GM19193 (cell line): ENCODE results near the gene MYO18B.

Experiments used
- POLR2A ChIP-seq: IDR thresholded peaks from 4 replicates; pipeline ENCODE4 v1.6.1; 2011; ENCODE audit not compliant: insufficient read depth, insufficient read length; ENCODE audit errors: extremely low read depth

Gene MYO18B

DNA sequence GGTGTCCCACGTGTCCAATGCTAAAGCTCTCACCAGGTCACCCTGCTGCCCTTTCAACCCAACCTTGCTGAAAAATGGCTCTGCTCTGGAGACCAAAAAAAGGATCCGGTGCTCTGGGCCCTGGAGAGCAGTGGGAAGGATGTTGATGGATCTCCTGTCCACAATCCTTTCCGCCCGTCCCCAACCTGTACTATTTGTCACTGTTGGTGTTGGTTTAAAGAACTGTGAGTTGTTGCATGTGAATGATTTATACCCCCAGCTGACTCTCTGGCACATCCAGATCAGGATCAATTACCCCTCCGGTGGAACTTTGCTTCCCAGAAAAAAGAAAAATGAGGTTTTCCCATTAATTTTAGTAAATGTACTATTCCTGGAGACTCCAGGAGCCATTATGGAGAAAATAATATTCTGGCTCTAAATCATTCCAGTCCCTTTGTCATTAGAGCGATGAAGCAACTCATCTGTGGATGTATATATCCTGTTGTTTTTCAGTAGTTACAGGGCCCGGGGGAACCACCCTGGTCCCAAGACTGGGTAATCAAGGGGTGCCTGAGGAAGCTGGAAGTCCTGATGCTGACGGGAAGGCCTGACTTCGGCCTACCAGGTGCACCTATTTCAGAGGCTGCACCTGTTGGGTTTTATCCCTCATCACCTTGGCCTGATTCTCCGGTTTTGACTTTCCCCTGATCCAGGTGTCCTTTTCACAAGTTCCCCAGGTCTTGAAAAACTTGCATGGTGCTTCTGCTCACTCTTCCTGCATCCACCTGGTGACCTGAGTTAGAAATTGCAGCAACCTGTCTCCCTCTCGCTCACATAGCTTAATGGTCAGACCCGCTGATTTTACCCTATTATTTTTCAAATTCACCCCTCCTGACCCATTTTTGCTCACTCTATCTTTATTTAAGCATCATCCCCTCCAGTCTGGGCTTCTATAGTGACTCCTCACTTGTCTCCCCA is 218.1 kb downstream of the MYO18B start:
- TF ChIP-seq POLR2A, result no peak

- no peak for TF ChIP-seq POLR2A
These were observed 219.7 kb downstream of the MYO18B start for GRCh38 chr22:25961699-25962098.

DNA sequence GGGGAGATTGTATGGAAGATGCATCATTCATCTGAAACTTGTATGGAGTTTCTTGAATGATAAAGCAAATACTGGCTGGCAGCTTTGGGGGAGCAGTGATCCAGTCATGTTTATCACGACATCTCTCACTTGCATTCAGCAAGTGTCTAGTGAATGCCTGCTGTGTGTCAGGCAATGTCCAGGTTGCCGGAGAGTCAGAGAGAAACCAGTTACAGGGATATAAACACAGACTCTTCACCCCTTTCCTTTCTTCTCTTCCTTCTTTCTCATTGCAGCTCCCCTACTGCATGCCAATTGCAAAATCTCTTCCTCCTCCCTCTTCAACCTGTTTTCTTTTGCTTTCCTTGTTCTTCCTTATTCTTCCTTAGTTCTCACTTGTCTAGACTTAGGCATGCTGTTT is 220.7 kb downstream of the MYO18B start:
- no peak for TF ChIP-seq POLR2A

GRCh38 chr22:25964961-25965730 is 223.2 kb downstream of the MYO18B start:
- TF ChIP-seq POLR2A, result no peak

DNA sequence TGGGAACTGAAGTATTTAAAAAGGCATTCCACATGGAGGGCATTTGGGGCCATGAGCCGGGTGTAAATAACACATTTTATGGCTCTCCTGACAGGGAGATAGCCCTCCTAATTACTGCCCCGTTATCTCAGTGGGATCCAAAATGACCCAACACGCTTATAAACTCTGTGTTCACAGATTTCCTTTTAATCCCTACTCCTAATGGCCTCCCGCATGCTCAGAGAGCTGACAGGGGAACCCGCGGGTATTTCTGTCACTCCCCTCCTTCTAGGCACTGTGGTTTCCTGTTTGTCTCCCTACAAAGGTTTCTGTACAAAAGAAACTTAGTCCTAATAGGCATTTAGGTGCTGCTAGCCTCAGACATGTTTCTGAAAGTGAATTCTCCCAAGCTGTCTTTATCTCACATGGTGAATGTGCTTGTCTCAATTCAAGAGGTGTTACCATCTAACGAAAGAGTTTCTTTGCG is 224.5 kb downstream of the MYO18B start:
- TF ChIP-seq POLR2A, result no peak

DNA sequence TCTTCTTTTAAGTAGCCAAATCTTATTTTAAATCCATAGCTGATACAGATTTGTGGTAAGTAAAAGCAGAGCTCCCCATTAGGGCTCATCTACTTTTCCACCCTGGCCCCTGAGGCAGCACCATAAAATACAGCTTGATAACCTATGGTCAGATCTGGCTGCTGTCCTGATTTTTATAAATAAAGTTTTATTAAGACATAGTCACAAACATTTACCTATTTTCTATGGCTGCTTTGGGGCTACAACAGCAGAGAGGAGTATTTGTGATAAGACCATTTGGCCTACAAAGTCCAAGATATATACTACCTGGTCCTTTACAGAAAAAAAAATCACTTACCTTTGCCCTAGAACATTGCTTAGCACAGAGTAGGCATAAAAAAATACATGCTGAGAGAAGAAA is 227.3 kb downstream of the MYO18B start:
- no peak for TF ChIP-seq POLR2A

- TF ChIP-seq POLR2A, result no peak
These were observed 227.9 kb downstream of the MYO18B start for GRCh38 chr22:25969901-25970300.

DNA sequence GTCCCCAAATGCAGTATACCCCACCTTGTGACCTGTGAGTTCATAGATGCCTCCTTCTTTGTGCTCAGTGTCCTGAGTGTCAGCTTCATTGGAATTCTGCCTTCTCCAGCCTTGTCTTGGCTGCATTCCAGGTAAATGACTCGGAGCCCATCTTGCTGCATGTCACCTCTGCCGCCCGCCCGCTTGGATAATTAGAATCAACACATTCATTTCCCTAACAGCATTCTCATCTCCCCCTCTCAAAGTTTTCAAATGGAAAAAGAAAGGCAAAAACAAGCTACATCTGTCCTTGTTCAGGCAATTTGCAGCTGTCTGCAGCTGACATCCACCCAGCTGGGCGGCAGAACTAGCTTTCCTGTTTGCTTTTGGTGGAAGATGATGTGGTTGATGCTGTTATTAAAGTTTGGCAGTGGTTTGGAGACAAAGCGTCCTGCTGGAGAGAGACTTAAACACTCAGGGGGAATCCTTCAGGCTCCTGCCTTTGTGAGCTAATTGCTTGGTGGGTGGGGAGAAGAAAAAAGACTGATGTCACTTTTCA is 228.5 kb downstream of the MYO18B start:
- no peak for TF ChIP-seq POLR2A

GRCh38 chr22:25970999-25971811 is 229.2 kb downstream of the MYO18B start:
- no peak for TF ChIP-seq POLR2A

DNA sequence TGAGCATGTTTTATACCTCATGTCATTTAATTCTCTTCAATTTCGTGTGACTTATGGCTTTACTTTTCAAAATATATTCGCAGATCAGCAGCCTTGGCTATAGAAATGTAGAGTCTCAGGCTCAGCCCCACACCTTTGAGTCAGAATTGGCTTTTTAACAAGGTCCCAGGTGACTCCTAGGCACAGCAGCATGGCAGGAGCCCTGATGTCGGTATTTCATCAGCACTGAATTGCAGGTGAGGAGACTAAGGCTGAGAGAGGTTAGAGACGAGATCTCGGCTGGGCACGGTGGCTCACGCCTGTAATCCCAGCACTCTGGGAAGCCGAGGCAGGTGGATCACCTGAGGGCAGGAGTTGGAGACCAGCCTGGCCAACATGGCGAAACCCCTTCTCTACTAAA is 230.4 kb downstream of the MYO18B start:
- no peak for TF ChIP-seq POLR2A

DNA sequence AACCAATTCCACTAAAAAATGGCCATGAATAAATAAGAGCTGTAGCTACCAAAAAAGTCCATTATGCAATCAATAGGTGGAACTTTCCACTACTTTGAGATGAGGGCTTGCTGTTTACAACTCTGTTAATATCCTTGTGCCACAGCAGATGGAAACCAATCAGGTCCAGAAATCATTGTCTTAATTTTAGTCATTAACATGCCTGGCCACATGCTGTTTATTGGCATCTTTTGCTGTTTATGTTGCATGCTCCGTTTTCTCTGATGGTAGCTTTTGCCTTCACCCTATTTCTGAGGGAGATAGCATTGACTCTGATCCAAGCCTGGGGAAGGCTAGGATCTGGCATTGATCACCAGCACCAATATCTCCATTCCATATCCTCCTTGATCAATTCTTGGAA is 234.4 kb downstream of the MYO18B start:
- no peak for TF ChIP-seq POLR2A

- no peak for TF ChIP-seq POLR2A
These were observed 238.0 kb downstream of the MYO18B start for GRCh38 chr22:25979968-25980367.

GRCh38 chr22:25987948-25988347 is 246.0 kb downstream of the MYO18B start:
- no peak for TF ChIP-seq POLR2A

GRCh38 chr22:25990940-25991339 is 249.0 kb downstream of the MYO18B start:
- no peak for TF ChIP-seq POLR2A
